ENCODE data around the gene HEG1.

- TF ChIP-seq POLR2A (IDR thresholded peaks at IDR 0.05) (no peak), CTCF (IDR thresholded peaks at IDR 0.05) (no peak), POLR2AphosphoS5 (IDR thresholded peaks at IDR 0.05) (no peak), EP300 (IDR thresholded peaks at IDR 0.05) (no peak)
Observed at GRCh38 chr3:124951511-124952281, 104.1 kb downstream of the HEG1 start.
